ENCODE results near the gene CCDC146.

DNA sequence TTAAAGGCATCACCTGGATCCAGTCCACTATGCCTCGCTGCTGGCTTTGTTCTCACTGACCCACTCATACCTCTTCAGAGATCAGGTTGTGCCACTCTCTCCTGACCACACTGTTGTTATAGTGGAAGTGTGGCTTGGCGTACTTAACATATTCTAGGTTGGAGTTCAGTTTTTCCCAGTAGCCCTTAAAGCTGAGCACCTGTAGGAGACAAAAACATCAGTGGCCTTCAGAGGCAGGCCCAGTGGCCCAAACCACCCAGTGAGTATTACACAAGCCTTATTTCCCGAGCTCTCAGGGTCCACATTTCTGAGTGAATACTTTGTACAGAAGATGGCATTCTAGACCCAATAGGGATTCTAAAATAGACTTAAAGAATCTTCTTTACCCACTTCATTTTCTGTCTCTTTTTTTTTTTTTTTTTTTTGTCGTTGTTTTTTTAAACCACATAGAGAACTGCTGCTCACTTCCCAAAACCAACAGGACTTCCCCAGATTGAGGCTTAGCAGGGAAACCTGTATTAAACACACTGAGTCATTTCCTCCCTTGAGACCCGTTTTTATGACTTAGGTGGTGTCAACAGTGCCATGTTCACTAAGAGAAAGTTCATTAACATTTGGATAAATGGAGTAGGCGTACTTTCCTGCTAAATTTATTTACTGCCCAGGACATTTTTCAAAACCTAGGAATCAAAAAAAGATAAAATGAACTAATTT, 207.9 kb downstream of the CCDC146 start:
- TF ChIP-seq POLR2AphosphoS5 (IDR thresholded peaks at IDR 0.05; ENCODE audit: low read depth, low read length): no peak
- no peak for TF ChIP-seq POLR2A (IDR thresholded peaks at IDR 0.05; ENCODE audit: low read depth, low read length)

Data from GM12892 (cell line).